ENCODE results near the gene DYNLRB1.
A peak's percentile ranks its signal among the peaks of the same experiment; 100 is the strongest.

Gene DYNLRB1

DNA sequence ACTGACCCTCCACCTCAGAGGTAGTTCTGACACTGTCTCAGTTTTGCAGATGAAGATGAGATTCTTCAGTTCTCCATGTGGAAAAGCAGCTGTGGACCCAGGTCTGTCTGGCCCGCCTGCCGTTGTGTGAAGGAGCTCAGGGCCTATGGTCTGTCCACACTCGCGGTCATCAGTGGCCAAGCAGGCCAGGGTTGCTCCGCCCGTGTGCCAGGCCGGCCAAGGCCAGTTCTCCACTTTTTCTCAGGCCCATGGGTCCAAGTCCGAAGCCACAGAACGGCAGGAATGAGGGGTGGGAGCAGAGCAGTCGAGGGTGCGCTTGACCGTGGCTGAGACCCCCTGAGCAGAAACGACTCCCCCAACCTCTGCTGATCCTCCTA lies 33.7 kb downstream of the DYNLRB1 start:
- ChIA-PET POLR2A (no interaction called here), CTCF (interaction anchor here (0.9 to 1.3 kb wide), 3 partner anchors 9 to 31 kb away, joined by 3 read pairs; no protein-coding TSS in a partner anchor)
- TF ChIP-seq CTCF (IDR thresholded peaks at IDR 0.05; ENCODE audit: control extremely low read depth, extremely low read depth, low read depth, missing control alignments), result no peak
- DNase-seq (ENCODE audit: extremely low spot score), result no peak

- no peak for DNase-seq (ENCODE audit: extremely low spot score)
- ChIA-PET CTCF (interaction anchor here (1.5 to 1.6 kb wide), 2 partner anchors 29 to 156 kb away, joined by 4 read pairs; no protein-coding TSS in a partner anchor), POLR2A (no interaction called here)
- no peak for TF ChIP-seq CTCF (IDR thresholded peaks at IDR 0.05; ENCODE audit: control extremely low read depth, extremely low read depth, low read depth, missing control alignments)
These were observed 36.3 kb downstream of the DYNLRB1 start for GRCh38 chr20:34552569-34552968.

- ChIA-PET CTCF (interaction anchor here (1.3 to 1.6 kb wide), 3 partner anchors 30 to 216 kb away, joined by 4 read pairs; no protein-coding TSS in a partner anchor), POLR2A (no interaction called here)
- DNase-seq (ENCODE audit: extremely low spot score), result no peak
- no peak for TF ChIP-seq CTCF (IDR thresholded peaks at IDR 0.05; ENCODE audit: control extremely low read depth, extremely low read depth, low read depth, missing control alignments)
These were observed 37.2 kb downstream of the DYNLRB1 start for GRCh38 chr20:34553366-34553867.

DNA sequence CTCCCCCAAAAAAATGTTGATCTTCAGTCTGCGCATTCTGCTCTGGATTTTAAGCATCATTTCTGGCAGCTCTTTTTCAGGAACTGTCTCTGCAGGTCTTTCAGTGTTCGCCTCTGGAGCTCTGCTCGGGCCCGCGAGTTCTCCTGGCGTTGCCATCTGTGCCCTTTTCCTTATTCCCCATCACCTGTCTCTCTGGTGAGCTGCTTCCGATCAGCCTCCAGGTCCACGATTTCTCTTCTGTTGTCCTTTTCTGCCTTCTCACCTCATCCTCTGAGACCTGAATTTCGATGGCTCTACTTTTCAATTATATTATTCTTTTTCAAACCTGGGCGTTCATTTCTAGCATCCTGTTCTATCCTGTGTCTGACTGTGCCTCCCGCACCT lies 41.7 kb downstream of the DYNLRB1 start:
- no peak for TF ChIP-seq CTCF (IDR thresholded peaks at IDR 0.05; ENCODE audit: control extremely low read depth, extremely low read depth, low read depth, missing control alignments)
- ChIA-PET CTCF (interaction anchor here (1.1 to 2.3 kb wide), 5 partner anchors 15 to 245 kb away, joined by 3 to 7 read pairs (median 4); no protein-coding TSS in a partner anchor), POLR2A (no interaction called here)
- DNase-seq (ENCODE audit: extremely low spot score), result no peak

DNA sequence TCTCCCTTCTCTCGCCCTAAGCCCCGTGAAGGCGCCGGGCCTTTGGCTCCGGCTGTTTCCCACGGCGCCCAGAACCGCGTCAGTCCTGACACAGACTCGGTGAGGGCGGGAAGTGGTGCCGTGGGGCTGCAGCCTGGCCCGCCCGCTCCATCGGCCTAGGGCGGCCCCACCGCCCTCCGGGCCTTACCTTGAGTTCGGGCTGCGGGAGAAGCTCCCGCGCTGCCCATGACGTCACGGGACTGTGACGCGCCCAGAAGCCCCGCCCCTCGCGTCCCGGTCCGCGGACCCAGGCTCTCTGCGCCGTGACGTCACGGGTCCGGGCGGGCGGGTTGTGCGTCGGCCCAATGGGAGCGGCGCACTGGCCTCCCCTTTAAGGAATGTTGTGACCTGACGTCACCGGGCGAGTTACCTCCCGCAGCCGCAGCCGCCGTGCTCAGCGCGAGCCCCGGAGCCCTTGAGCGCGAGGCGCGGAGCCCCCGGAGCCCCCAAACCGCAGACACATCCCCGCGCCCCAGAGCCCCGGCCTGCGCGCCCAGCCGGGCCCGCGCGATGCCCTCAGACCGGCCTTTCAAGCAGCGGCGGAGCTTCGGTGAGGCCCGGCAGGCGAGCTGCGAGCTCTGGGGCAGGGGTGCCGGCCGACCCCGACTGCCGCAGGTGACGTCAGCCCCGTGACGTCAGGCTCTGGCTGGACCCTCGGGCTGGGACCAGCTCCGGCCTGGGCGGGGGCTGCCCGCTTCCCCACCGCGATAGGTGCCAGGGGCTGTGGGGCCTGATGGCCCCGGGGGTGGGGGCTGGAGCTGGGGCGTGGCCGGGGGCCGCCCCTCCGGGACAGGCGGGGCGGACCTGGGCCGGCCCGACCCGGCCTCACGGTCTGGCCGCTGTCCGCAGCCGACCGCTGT lies 42.3 kb downstream of the DYNLRB1 start, which contains the start of gene MAP1LC3A:
Gene MAP1LC3A, plus strand, starts transcription at position 399 of the 899 bp plus-strand sequence. Its CDS starts 151 bp downstream, at position 550.
- peak; percentile 94 for DNase-seq (ENCODE audit: extremely low spot score)
- ChIA-PET POLR2A (no interaction called here), CTCF (interaction anchor here (0.8 to 2.3 kb wide), 5 partner anchors 16 to 246 kb away, joined by 3 to 7 read pairs (median 4); no protein-coding TSS in a partner anchor)
- TF ChIP-seq CTCF (IDR thresholded peaks at IDR 0.05; ENCODE audit: control extremely low read depth, extremely low read depth, low read depth, missing control alignments), result no peak

DNA sequence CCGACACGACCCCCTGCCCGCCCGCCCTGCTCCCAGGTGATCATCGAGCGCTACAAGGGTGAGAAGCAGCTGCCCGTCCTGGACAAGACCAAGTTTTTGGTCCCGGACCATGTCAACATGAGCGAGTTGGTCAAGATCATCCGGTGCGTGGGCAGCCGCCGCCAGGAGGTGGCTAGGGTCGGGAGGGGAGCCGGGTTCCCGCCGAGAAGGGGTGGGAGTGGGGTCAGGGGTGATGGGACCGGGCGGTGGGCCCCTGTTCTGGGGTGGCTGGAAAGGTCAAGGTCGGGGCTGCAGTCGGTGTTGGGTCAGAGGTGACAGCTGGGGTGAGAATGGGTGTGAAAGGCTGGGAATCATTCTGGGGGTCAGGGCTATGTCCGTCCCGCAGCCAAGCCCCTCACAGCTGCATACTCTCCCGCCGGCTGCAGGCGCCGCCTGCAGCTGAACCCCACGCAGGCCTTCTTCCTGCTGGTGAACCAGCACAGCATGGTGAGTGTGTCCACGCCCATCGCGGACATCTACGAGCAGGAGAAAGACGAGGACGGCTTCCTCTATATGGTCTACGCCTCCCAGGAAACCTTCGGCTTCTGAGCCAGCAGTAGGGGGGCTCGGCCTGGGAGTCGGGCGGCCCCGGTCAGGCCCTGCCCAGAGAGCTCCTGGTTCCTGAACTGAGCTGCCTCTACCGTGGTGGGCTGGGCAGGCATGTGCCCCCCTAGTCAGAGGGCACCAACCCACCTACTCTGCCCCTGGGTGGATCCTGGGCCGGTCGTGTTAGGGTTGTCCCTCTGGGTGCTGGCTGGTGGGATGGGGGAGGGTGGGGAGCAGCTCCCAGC lies 43.3 kb downstream of the DYNLRB1 start:
- CTCF ChIA-PET, result interaction anchor here (0.8 kb wide), 2 partner anchors 21 to 117 kb away, joined by 3 read pairs; partner anchors contain the start of gene PIGU
- POLR2A ChIA-PET, result no interaction called here
- DNase-seq (ENCODE audit: extremely low spot score), result no peak
- TF ChIP-seq CTCF (IDR thresholded peaks at IDR 0.05; ENCODE audit: control extremely low read depth, extremely low read depth, low read depth, missing control alignments), result no peak
